Epidermal melanocyte (primary cell): ENCODE results near the gene OR52N5.

Experiments
- DNase-seq: peaks from one replicate; pipeline ENCODE4 v3.0.0; 2011; ENCODE audit warnings: low spot score; ENCODE audit not compliant: insufficient read length

Gene OR52N5

DNA sequence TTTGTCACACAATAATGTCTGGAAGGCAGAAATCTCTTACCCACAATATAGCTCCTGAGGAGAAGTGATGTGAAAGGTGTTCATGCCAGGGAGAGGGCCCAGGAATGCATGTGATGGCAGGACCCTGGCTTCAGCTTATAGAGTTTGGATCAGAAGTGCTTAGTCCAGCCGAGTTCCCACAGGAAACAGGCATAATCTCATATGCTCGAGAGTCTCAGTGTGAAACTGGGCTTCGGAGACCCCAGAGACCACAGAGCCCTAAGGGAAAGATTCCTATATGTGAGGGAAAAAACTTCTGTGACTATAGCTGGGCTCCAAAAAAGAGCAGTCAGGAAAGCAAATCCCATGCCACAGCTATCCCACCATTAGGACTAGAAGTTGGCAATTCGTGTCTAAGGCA is at the start of gene OR52N5:
Gene OR52N5 (minus strand): TSS at position 101 of the 400 bp plus-strand sequence. CDS start 4,721 bp downstream, outside the sequence.
- no peak for DNase-seq

DNA sequence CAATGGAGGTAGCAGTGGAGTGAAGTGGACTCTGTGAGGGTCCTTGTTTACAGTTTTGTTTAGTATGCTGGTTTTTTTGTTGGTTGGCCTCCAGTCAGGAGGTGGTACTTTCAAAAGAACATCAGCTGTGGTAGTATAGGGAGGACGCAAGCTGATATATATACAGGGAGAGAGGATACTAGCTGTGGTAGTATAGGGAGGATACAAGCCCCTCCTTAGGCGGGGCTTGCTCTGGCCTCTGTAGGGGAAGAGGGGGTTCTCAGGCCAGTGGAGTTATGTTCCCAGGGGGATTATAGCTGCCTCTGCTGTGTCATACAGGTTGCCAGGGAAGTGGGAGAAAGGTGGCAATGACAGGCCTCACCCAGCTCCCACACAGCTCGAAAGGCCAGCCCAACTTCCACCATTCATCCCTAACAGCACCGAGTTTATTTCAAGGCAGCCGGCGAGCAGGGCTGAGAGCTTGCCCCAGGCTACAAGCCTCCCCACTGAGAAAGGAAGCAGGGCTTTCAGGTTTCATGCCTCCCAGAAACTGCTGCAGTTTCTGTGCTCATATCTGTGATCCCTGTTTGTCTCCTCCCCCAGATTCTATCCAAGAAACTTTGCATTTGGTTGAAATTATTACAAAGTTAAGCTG is 48.2 kb upstream of the OR52N5 start:
- DNase-seq, result no peak

- DNase-seq, result no peak
Observed at GRCh38 chr11:5818245-5818886, 35.2 kb upstream of the OR52N5 start.

DNA sequence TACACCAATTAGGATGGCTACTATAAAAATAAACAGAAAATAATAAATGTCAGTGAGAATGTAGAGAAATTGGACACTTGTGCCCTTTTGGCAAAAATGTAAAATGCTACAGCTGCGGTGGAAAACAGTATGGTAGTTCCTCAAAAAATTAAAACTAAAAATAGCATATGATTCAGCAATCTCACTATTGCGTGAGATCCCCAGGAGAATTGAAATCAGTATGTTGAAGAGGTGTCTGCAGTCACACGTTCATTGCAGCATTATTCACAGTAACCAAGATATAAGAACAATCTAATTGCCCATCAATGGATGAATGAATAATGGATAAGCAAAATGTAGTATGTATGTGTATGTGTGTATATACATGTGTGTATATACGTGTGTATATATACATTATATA is 32.4 kb upstream of the OR52N5 start:
- DNase-seq, result no peak

- no peak for DNase-seq
Observed at GRCh38 chr11:5809905-5810795, 27.0 kb upstream of the OR52N5 start.

DNA sequence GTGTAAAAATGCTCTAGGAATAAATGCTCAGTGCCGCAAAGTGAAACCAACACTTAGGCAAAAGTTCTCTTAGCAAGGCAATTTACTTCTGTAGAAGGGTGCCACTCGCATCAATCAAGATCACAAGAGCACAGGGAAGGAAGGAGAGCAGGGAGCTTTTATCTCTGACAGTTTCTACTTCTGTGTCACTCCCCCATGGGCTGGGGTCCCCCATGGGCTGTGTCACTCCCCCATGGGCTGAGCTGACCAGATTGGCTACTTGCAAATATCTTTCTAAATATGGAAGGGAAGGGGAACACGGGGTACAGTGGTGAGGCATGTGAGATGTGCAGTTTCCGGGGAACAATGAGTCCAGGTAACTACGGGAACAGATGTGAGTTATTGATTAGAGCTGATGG is 26.0 kb upstream of the OR52N5 start:
- DNase-seq, result no peak

- DNase-seq, result peak; percentile 22
Observed at GRCh38 chr11:5808500-5809121, 25.5 kb upstream of the OR52N5 start, which contains the start of gene OR52N2. TSS of gene OR52N2 (plus strand) at chr11:5808924. CDS start at chr11:5820336, 11,412 bp downstream.

- DNase-seq, result no peak
Observed at GRCh38 chr11:5807580-5807979, 24.4 kb upstream of the OR52N5 start.

DNA sequence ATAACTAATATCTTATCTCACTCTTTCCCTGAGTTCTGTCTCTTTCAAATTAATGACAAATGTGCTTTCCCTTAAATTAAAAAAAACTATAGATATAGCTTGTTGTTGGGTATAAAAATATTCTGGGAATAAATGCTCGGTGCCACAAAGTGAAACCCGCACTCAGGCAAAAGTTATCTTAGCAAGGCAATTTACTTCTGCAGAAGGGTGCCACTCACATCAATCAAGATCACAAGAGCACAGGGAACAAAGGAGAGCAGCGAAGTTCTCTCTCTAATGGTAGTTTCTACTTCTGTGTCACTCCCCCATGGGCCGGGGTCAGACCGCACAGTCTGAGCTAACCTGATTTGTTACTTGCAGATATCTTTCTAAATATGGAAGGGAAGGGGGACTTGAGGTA is 20.8 kb upstream of the OR52N5 start:
- no peak for DNase-seq

- DNase-seq, result no peak
Observed at GRCh38 chr11:5796541-5796940, 13.4 kb upstream of the OR52N5 start.

- no peak for DNase-seq
Observed at GRCh38 chr11:5791165-5791564, 8.0 kb upstream of the OR52N5 start, which contains the start of gene OR52N1. TSS of gene OR52N1 (minus strand) at chr11:5791265. CDS start at chr11:5788816, 2,449 bp downstream.

GRCh38 chr11:5767056-5767455 is 16.1 kb downstream of the OR52N5 start:
- DNase-seq, result no peak

- no peak for DNase-seq
Observed at GRCh38 chr11:5753943-5754342, 29.2 kb downstream of the OR52N5 start, which contains the start of gene OR52N4. TSS of gene OR52N4 (plus strand) at chr11:5754243. CDS start at chr11:5754741, 498 bp downstream.

DNA sequence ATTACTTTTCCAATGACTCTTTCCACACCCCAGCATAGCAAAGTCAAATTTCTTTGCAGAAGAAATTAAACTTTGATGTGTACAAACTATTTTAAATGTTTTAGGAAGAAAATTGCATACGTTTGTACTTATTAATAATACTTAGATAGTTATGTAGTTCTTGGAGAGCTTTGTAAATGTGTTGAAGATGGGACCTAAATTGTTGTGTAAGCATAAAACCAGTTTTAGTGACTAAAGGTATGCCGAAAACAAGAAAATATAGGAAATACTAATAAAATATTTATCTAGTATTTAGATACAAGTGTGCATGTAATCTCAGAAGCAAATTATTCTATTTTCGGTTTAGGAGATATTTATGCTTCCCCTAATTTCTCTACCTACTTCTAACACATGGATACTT is 33.3 kb downstream of the OR52N5 start:
- DNase-seq, result no peak

DNA sequence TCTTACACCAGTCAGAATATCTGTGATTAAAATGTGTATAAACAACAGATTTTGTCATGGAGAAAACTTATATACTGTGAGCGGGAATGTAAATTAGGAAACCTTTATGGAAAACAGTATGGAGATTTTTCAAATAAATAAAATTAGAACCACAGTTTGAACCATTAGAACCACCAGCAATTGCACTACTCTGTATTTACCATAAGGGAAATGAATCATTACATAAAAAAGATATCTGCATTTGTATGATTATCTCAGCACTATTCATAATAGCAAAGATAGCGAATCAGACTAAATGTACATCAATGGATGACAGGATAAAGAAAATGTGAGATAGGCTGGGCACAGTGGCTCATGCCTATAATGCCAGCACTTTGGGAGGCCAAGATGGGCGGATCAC is 36.5 kb downstream of the OR52N5 start:
- no peak for DNase-seq

- no peak for DNase-seq
Observed at GRCh38 chr11:5738431-5738830, 44.7 kb downstream of the OR52N5 start.

GRCh38 chr11:5737670-5738392 is 45.3 kb downstream of the OR52N5 start:
- DNase-seq, result no peak

GRCh38 chr11:5737091-5737490 is 46.1 kb downstream of the OR52N5 start:
- no peak for DNase-seq

DNA sequence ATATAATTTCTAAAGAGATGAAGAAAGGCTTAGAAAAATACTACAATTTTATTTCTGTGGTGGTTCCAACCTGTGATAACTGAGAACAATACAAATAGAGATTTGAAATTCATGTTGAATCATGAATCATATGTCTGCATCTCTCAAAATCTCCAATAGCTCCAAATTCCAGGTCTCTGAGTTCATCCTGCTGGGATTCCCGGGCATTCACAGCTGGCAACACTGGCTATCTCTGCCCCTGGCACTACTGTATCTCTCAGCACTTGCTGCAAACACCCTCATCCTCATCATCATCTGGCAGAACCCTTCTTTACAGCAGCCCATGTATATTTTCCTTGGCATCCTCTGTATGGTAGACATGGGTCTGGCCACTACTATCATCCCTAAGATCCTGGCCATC is 46.8 kb downstream of the OR52N5 start, which contains the start of gene OR56B1:
Gene OR56B1 (plus strand): TSS at position 53 of the 400 bp plus-strand sequence. CDS start 69 bp downstream, at position 122.
- DNase-seq, result no peak

DNA sequence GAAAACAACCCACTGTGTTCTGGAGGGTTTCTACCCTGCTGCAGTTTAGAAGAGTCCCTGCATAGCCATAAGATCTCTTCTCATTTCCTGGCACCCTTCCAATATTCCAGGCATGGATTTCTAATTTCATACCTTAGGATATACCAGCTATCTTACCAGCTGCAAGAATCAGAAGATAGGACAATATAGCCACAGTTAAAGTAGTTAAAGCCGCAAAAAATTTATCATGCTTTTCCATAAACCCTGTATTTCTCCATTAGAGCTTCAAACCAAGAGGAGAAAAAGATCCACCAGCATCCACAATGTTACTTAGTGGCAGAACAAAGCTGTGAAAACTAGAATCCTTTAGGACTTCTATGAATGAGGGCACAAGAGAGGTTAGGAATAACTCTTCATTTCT is 55.5 kb downstream of the OR52N5 start:
- DNase-seq, result no peak

- DNase-seq, result no peak
Observed at GRCh38 chr11:5726351-5726750, 56.8 kb downstream of the OR52N5 start.
